Nephron progenitor cell (in vitro differentiated cells): ENCODE results near the gene PCDHGC3.

Source experiments
- DNase-seq: peaks from one replicate; pipeline ENCODE4 v3.0.0; 2021
- H3K27ac Mint-ChIP-seq: 2 replicates; pipeline ENCODE4 v1.8.0; 2021; ENCODE audit warnings: mild to moderate bottlenecking, moderate library complexity, mixed read lengths
- H3K27me3 Mint-ChIP-seq: 2 replicates; pipeline ENCODE4 v1.8.0; 2021; ENCODE audit warnings: mild to moderate bottlenecking, low read depth, mixed read lengths; ENCODE audit not compliant: poor library complexity
- H3K36me3 Mint-ChIP-seq: 2 replicates; pipeline ENCODE4 v1.8.0; 2021; ENCODE audit warnings: low read depth, mixed read lengths
- H3K4me1 Mint-ChIP-seq: 2 replicates; pipeline ENCODE4 v1.8.0; 2021; ENCODE audit warnings: mixed read lengths
- H3K4me3 Mint-ChIP-seq: 2 replicates; pipeline ENCODE4 v1.8.0; 2021; ENCODE audit warnings: mild to moderate bottlenecking, moderate library complexity, mixed read lengths
- H3K9me3 Mint-ChIP-seq: 2 replicates; pipeline ENCODE4 v1.8.0; 2021; ENCODE audit warnings: mild to moderate bottlenecking, moderate library complexity, mixed read lengths
- TF ChIP-seq, protein P1 (sequence below): fragments of 200-600 bp; sonication (generic); IDR thresholded peaks from 2 replicates; pipeline ENCODE4 v1.5.0; 2021; ENCODE audit warnings: antibody characterized with exemption

PCDHGC3 gene

GRCh38 chr5:141487131-141487530, 11.4 kb downstream of the PCDHGC3 start:
- peaks cover 60% of the 10 kb centered on the region for H3K9me3 Mint-ChIP-seq
- peak overlapping the region; percentile 17 for H3K4me3 Mint-ChIP-seq

DNA sequence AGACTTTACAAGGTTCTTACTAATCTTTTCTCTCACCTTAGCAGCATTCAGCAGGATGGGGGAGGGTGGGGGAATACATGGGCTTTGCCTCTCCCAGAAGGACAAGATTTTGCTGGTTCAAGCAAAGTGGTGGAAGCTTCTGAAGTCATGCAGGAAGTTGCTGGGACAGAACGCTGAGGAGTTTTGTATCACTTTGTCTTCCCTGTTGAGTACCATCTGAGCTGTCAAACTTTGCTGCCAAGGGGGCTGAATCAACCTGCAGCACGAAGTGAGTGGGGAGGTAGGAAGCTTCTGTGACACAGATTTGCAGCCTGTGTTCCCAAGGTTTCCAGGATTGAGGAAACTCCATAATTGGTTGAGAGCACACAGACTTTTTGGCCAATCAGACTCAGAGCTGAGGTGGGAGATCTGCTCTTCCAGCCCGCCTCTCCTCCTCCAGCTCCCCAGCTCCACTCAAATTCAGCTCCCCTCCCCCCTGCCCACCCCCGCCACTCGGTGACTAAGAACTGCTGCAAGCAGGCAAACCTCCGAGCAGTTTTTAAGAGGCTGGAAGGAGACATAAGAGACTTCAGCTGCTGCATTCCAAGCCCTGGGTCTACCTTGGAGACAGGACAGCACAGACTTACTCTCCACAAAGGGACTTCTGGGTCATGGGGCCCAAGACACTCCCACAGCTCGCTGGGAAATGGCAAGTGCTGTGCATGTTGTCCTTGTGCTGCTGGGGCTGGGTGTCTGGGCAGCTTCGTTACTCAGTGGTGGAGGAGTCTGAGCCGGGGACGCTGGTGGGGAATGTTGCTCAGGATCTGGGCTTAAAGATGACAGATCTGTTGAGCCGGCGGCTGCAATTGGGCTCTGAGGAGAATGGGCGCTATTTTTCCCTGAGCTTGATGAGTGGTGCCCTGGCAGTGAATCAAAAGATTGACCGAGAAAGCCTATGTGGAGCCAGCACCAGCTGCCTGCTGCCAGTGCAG, 13.1 kb downstream of the PCDHGC3 start, which contains the start of gene PCDHGC5:
Gene PCDHGC5, plus strand, starts transcription at position 491 of the 971 bp plus-strand sequence. Its CDS starts 160 bp downstream, at position 651.
- H3K4me3 Mint-ChIP-seq = no peak within 1 kb of the TSS
- H3K9me3 Mint-ChIP-seq = peaks cover 60% of the 10 kb centered on the region
- H3K4me1 Mint-ChIP-seq = peaks cover 57% of the 10 kb centered on the region
- TF ChIP-seq, protein P1, sequence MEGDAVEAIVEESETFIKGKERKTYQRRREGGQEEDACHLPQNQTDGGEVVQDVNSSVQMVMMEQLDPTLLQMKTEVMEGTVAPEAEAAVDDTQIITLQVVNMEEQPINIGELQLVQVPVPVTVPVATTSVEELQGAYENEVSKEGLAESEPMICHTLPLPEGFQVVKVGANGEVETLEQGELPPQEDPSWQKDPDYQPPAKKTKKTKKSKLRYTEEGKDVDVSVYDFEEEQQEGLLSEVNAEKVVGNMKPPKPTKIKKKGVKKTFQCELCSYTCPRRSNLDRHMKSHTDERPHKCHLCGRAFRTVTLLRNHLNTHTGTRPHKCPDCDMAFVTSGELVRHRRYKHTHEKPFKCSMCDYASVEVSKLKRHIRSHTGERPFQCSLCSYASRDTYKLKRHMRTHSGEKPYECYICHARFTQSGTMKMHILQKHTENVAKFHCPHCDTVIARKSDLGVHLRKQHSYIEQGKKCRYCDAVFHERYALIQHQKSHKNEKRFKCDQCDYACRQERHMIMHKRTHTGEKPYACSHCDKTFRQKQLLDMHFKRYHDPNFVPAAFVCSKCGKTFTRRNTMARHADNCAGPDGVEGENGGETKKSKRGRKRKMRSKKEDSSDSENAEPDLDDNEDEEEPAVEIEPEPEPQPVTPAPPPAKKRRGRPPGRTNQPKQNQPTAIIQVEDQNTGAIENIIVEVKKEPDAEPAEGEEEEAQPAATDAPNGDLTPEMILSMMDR = no peak
- peak within 1 kb of the TSS; percentile 36 for H3K27ac Mint-ChIP-seq
- peaks cover 79% of the 10 kb centered on the region for H3K36me3 Mint-ChIP-seq
- H3K27me3 Mint-ChIP-seq = peaks cover 6% of the 10 kb centered on the region
- no peak for DNase-seq

More at GRCh38 chr5:141487131-141487530, 11.4 kb downstream of the PCDHGC3 start:
- DNase-seq = no peak
- TF ChIP-seq, protein P1 = no peak
- Mint-ChIP-seq H3K36me3 (peaks cover 76% of the 10 kb centered on the region), H3K4me1 (peaks cover 62% of the 10 kb centered on the region), H3K27me3 (peaks cover 6% of the 10 kb centered on the region), H3K27ac (no peak overlapping the region)

DNA sequence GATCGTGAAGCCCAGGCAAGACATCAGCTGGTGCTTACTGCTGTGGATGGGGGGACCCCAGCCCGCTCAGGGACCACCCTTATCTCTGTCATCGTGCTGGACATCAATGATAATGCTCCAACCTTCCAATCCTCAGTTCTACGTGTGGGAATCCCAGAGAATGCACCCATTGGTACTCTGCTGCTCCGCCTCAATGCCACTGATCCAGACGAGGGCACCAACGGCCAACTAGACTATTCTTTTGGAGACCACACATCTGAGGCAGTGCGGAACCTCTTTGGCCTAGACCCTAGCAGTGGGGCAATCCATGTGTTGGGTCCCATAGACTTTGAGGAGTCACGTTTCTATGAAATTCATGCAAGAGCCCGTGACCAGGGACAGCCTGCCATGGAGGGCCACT, 14.1 kb downstream of the PCDHGC3 start:
- Mint-ChIP-seq H3K4me3 (no peak overlapping the region), H3K27me3 (peaks cover 10% of the 10 kb centered on the region), H3K9me3 (peaks cover 59% of the 10 kb centered on the region), H3K36me3 (peaks cover 77% of the 10 kb centered on the region), H3K27ac (no peak overlapping the region), H3K4me1 (peaks cover 57% of the 10 kb centered on the region)
- DNase-seq = no peak
- TF ChIP-seq, protein P1 = no peak

DNA sequence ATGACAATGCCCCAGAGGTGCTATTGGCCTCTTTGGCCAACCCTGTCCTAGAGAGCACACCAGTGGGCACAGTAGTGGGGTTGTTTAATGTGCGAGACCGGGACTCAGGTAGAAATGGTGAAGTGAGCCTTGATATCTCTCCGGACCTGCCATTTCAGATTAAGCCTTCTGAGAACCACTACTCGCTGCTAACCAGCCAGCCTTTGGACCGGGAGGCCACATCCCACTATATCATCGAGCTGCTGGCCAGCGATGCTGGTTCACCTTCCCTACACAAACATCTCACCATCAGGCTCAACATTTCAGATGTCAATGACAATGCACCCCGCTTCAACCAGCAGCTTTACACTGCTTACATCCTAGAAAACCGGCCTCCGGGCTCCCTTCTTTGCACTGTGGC, 14.5 kb downstream of the PCDHGC3 start:
- Mint-ChIP-seq H3K27me3 (peaks cover 10% of the 10 kb centered on the region), H3K36me3 (peaks cover 73% of the 10 kb centered on the region), H3K9me3 (peaks cover 55% of the 10 kb centered on the region), H3K4me1 (peaks cover 57% of the 10 kb centered on the region), H3K4me3 (no peak overlapping the region), H3K27ac (no peak overlapping the region)
- TF ChIP-seq, protein P1 = no peak
- DNase-seq = no peak

DNA sequence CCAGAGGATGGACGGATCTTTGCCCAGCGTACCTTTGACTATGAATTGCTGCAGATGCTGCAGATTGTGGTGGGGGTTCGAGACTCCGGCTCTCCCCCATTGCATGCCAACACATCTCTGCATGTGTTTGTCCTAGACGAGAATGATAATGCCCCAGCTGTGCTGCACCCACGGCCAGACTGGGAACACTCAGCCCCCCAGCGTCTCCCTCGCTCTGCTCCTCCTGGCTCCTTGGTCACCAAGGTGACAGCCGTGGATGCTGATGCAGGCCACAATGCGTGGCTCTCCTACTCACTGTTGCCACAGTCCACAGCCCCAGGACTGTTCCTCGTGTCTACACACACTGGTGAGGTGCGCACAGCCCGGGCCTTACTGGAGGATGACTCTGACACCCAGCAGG, 15.0 kb downstream of the PCDHGC3 start:
- peaks cover 58% of the 10 kb centered on the region for H3K4me1 Mint-ChIP-seq
- H3K4me3 Mint-ChIP-seq = no peak overlapping the region
- H3K9me3 Mint-ChIP-seq = peaks cover 51% of the 10 kb centered on the region
- H3K36me3 Mint-ChIP-seq = peaks cover 68% of the 10 kb centered on the region
- H3K27ac Mint-ChIP-seq = no peak overlapping the region
- TF ChIP-seq, protein P1 = no peak
- H3K27me3 Mint-ChIP-seq = peaks cover 7% of the 10 kb centered on the region
- DNase-seq = no peak
